Karpas-422 (cell line): Measurements from ENCODE around the gene RBBP5. TPM values are rescaled to one million over a fixed set of nuclear protein-coding genes. Genes with fewer than 3 reads are reported as not detected.
A peak's percentile ranks its signal among the peaks of the same experiment; 100 is the strongest.

Experiments used
- DNase-seq: peaks from one replicate; pipeline ENCODE4 v3.0.0-alpha.2; 2015
- H2AFZ ChIP-seq: fragments of 200-600 bp; sonication (generic); 2 replicates; pipeline ENCODE4 v1.6.1; 2014; ENCODE audit warnings: antibody characterized with exemption, low read length, mixed read lengths
- H3K27ac ChIP-seq: fragments of 200-600 bp; sonication (generic); 2 replicates; pipeline ENCODE4 v1.5.1; 2014; ENCODE audit warnings: mild to moderate bottlenecking, low read length, moderate library complexity
- H3K27me3 ChIP-seq: fragments of 200-600 bp; sonication (generic); 2 replicates; pipeline ENCODE4 v1.6.1; 2014; ENCODE audit warnings: low read length, mixed read lengths
- H3K36me3 ChIP-seq: fragments of 200-600 bp; sonication (generic); 2 replicates; pipeline ENCODE4 v1.6.1; 2014; ENCODE audit warnings: low read length, mixed read lengths; ENCODE audit not compliant: insufficient read depth
- H3K4me1 ChIP-seq: fragments of 200-600 bp; sonication (generic); 2 replicates; pipeline ENCODE4 v1.6.1; 2014; ENCODE audit warnings: mild to moderate bottlenecking, low read length, mixed read lengths
- H3K4me2 ChIP-seq: fragments of 200-600 bp; sonication (generic); 2 replicates; pipeline ENCODE4 v1.6.1; 2014; ENCODE audit warnings: low read length, low read depth, mild to moderate bottlenecking; ENCODE audit not compliant: poor library complexity, severe bottlenecking
- H3K4me3 ChIP-seq: fragments of 200-600 bp; sonication (generic); 2 replicates; pipeline ENCODE4 v1.5.1; 2014; ENCODE audit warnings: mild to moderate bottlenecking, antibody characterized with exemption, low read length, mixed read lengths
- H3K79me2 ChIP-seq: fragments of 200-600 bp; sonication (generic); 2 replicates; pipeline ENCODE4 v1.6.1; 2014; ENCODE audit warnings: mild to moderate bottlenecking, low read length, mixed read lengths
- H3K9ac ChIP-seq: fragments of 200-600 bp; sonication (generic); 2 replicates; pipeline ENCODE4 v1.6.0; 2014; ENCODE audit warnings: low read length
- H3K9me2 ChIP-seq: fragments of 200-600 bp; sonication (generic), shearing (Covaris generic); replicated peaks from 2 replicates; pipeline ENCODE4 v1.6.0; 2014; ENCODE audit warnings: mild to moderate bottlenecking, low read length, moderate library complexity; ENCODE audit not compliant: insufficient read depth
- H3K9me3 ChIP-seq: fragments of 300-700, 200-600 bp; sonication (generic); 2 replicates; pipeline ENCODE4 v1.6.1; 2014; ENCODE audit warnings: low read length, mixed read lengths
- H4K20me1 ChIP-seq: fragments of 200-600 bp; sonication (generic); 2 replicates; pipeline ENCODE4 v1.6.1; 2014; ENCODE audit warnings: mild to moderate bottlenecking, antibody characterized with exemption, low read length, low read depth; ENCODE audit not compliant: insufficient read depth
- total RNA-seq: library from RNA; depleted of rRNA; stranded (reverse); fragments of >200 nt; shearing (Covaris generic); gene quantifications from 2 replicates; pipeline ENCODE4 v1.2.3, GENCODE V29; 2014; ENCODE audit warnings: low replicate concordance

Gene RBBP5
- total RNA-seq, 1 experiment from 2014 or later = 15.8 TPM

GRCh38 chr1:205071801-205072200, 50.0 kb downstream of the RBBP5 start:
- H3K9ac ChIP-seq = no peak overlapping the region
- no peaks in the 10 kb centered on the region for H4K20me1 ChIP-seq
- no peak overlapping the region for H3K4me2 ChIP-seq
- H3K79me2 ChIP-seq = no peaks in the 10 kb centered on the region
- H2AFZ ChIP-seq = no peak overlapping the region
- H3K4me3 ChIP-seq = no peak overlapping the region
- no peaks in the 10 kb centered on the region for H3K9me3 ChIP-seq
- DNase-seq = no peak
- H3K36me3 ChIP-seq = no peaks in the 10 kb centered on the region
- H3K27ac ChIP-seq = no peak overlapping the region
- H3K9me2 ChIP-seq = no peaks in the 10 kb centered on the region
- H3K27me3 ChIP-seq = no peaks in the 10 kb centered on the region
- H3K4me1 ChIP-seq = no peaks in the 10 kb centered on the region

DNA sequence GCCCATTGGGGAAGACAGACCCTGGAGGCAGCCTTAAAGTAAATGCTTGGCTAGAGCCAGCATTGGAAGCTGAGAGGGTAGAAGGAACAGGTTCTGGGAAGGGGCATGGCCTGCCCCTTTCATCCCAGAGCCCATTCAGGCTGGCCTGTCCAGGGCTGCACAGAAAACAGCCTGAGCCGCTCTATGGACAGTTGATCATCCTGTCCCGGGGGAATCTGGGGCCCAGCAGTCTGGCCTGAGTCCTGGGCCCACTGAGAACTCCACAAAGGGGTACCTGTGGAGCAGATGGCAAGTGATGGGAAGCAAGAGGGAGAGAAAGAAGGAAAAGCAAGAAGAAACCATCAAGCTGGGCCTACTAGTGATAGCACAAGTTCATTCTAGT, 50.8 kb downstream of the RBBP5 start:
- Histone ChIP-seq H4K20me1 (no peaks in the 10 kb centered on the region), H3K4me1 (no peaks in the 10 kb centered on the region), H3K4me3 (no peak overlapping the region), H2AFZ (no peak overlapping the region), H3K9me3 (no peaks in the 10 kb centered on the region), H3K36me3 (no peaks in the 10 kb centered on the region), H3K79me2 (no peaks in the 10 kb centered on the region), H3K27ac (no peak overlapping the region), H3K9ac (no peak overlapping the region), H3K4me2 (no peak overlapping the region), H3K27me3 (no peaks in the 10 kb centered on the region), H3K9me2 (no peaks in the 10 kb centered on the region)
- DNase-seq = no peak

- no peak overlapping the region for H3K27ac ChIP-seq
- no peak overlapping the region for H3K4me3 ChIP-seq
- no peaks in the 10 kb centered on the region; the same call in 1 of the 2 replicates for H4K20me1 ChIP-seq
- no peaks in the 10 kb centered on the region for H3K27me3 ChIP-seq
- DNase-seq = no peak
- no peaks in the 10 kb centered on the region for H3K9me3 ChIP-seq
- no peaks in the 10 kb centered on the region for H3K9me2 ChIP-seq
- no peaks in the 10 kb centered on the region for H3K36me3 ChIP-seq
- H3K4me2 ChIP-seq = no peak overlapping the region
- H3K79me2 ChIP-seq = no peaks in the 10 kb centered on the region
- no peaks in the 10 kb centered on the region for H3K4me1 ChIP-seq
- no peak overlapping the region for H2AFZ ChIP-seq
- no peak overlapping the region for H3K9ac ChIP-seq
These were observed 52.2 kb downstream of the RBBP5 start for GRCh38 chr1:205069371-205070125.

DNA sequence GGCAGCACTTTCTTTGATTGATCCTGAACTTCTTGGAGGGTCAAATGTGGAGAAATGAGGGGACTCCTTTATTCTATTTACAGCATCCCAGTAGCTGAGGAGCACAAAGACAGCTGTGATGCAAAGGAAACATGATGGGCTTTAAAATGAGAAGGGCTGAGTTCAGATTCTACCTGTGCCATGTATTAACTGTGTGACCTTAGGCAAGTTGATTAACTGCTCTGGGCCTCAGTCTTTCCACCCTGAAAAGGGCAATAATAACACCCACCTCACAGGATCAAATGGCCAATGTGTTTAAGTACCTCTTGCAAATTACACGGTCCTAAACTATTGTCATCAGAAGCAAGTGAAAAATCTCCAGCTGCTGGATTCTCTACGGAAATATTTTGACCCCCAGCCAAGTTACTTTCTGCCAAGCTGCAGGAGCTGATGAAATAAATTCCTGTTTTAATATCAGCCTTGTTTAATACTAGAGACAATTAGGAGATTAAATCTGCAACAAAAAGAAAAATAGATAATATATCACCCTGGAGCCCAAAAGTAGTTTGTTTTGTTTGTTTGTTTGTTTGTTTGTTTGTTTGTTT, 53.2 kb downstream of the RBBP5 start:
- Histone ChIP-seq H4K20me1 (no peaks in the 10 kb centered on the region; the same call in 1 of the 2 replicates), H3K4me3 (no peak overlapping the region), H3K27ac (no peak overlapping the region), H3K4me2 (no peak overlapping the region), H3K36me3 (no peaks in the 10 kb centered on the region), H2AFZ (no peak overlapping the region), H3K9me3 (no peaks in the 10 kb centered on the region), H3K9me2 (no peaks in the 10 kb centered on the region), H3K9ac (no peak overlapping the region), H3K79me2 (no peaks in the 10 kb centered on the region), H3K27me3 (no peaks in the 10 kb centered on the region), H3K4me1 (no peaks in the 10 kb centered on the region)
- no peak for DNase-seq

GRCh38 chr1:205068001-205068400, 53.8 kb downstream of the RBBP5 start:
- Histone ChIP-seq H3K4me3 (no peak overlapping the region), H3K9me2 (no peaks in the 10 kb centered on the region), H3K4me2 (no peak overlapping the region), H2AFZ (no peak overlapping the region), H3K9ac (no peak overlapping the region), H3K27ac (no peak overlapping the region), H3K4me1 (no peaks in the 10 kb centered on the region), H3K36me3 (no peaks in the 10 kb centered on the region), H3K9me3 (no peaks in the 10 kb centered on the region), H3K79me2 (no peaks in the 10 kb centered on the region), H3K27me3 (no peaks in the 10 kb centered on the region), H4K20me1 (no peaks in the 10 kb centered on the region; the same call in 1 of the 2 replicates)
- DNase-seq = no peak

DNA sequence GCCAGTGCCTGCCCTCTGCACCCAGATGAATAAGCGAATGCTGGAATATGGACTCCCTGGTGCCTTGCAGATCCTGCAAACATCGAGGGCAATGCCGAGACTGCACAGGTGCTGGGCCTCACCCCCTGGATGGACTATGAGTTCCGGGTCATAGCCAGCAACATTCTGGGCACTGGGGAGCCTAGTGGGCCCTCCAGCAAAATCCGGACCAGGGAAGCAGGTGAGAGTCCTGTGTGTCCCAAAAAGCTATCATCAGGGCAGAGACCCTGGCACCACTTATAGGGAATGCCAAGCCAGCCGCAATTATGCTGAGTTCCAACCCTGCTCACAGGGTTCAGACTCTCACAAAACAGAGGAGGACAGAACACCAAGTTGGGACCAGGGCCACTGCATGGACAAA, 54.7 kb downstream of the RBBP5 start:
- Histone ChIP-seq H3K4me1 (no peaks in the 10 kb centered on the region), H3K36me3 (no peaks in the 10 kb centered on the region), H3K4me3 (no peak overlapping the region), H4K20me1 (no peaks in the 10 kb centered on the region; the same call in 1 of the 2 replicates), H3K4me2 (no peak overlapping the region), H3K9me3 (no peaks in the 10 kb centered on the region), H3K27ac (no peak overlapping the region), H3K79me2 (no peaks in the 10 kb centered on the region), H3K9ac (no peak overlapping the region), H2AFZ (no peak overlapping the region), H3K27me3 (no peaks in the 10 kb centered on the region), H3K9me2 (no peaks in the 10 kb centered on the region)
- no peak for DNase-seq

GRCh38 chr1:205066141-205066818, 55.5 kb downstream of the RBBP5 start:
- no peaks in the 10 kb centered on the region for H3K27me3 ChIP-seq
- H2AFZ ChIP-seq = no peak overlapping the region
- no peaks in the 10 kb centered on the region; the same call in 1 of the 2 replicates for H4K20me1 ChIP-seq
- H3K4me2 ChIP-seq = no peak overlapping the region
- no peaks in the 10 kb centered on the region for H3K4me1 ChIP-seq
- DNase-seq = peak; percentile 59
- H3K9ac ChIP-seq = no peak overlapping the region
- H3K4me3 ChIP-seq = no peak overlapping the region
- no peak overlapping the region for H3K27ac ChIP-seq
- no peaks in the 10 kb centered on the region for H3K9me2 ChIP-seq
- no peaks in the 10 kb centered on the region for H3K36me3 ChIP-seq
- H3K79me2 ChIP-seq = no peaks in the 10 kb centered on the region
- no peaks in the 10 kb centered on the region for H3K9me3 ChIP-seq

DNA sequence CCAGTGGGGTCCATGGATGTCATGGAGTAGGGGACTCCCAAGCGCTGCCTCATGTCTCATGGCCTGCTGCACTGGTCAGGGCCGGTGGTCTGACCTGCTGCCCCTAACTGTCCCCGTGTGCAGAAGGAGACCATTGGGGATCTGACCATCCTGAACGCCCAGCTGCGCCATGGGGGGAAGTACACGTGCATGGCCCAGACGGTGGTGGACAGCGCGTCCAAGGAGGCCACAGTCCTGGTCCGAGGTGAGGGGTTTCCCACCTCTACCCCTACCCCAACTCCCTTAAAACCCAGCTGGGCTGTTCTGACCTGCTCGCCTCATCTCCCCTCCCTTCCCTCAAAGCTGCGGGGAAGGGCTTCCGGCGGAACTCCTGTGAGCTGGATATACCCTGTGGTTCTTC, 56.1 kb downstream of the RBBP5 start:
- no peaks in the 10 kb centered on the region for H3K27me3 ChIP-seq
- H3K9me2 ChIP-seq = no peaks in the 10 kb centered on the region
- no peaks in the 10 kb centered on the region for H3K36me3 ChIP-seq

More for the DNA sequence above, 56.1 kb downstream of the RBBP5 start:
- DNase-seq = no peak
- Histone ChIP-seq H3K79me2 (no peaks in the 10 kb centered on the region), H3K9ac (no peak overlapping the region), H3K27ac (no peak overlapping the region), H3K4me2 (no peak overlapping the region), H4K20me1 (no peaks in the 10 kb centered on the region; the same call in 1 of the 2 replicates), H2AFZ (no peak overlapping the region), H3K4me3 (no peak overlapping the region), H3K9me3 (no peaks in the 10 kb centered on the region), H3K4me1 (no peaks in the 10 kb centered on the region)
